NCI-H510A (cell line): ENCODE measurements around the gene CLPTM1L.
"Not testable (repeated sequence)": the region's sequence is repeated elsewhere in the genome, so short reads cannot be mapped to it uniquely, and the experiment has no call there.

Experiments used
- DNase-seq: peaks from one replicate; lab custom pipeline; 2025; lab: John Stamatoyannopoulos, UW

CLPTM1L gene

DNA sequence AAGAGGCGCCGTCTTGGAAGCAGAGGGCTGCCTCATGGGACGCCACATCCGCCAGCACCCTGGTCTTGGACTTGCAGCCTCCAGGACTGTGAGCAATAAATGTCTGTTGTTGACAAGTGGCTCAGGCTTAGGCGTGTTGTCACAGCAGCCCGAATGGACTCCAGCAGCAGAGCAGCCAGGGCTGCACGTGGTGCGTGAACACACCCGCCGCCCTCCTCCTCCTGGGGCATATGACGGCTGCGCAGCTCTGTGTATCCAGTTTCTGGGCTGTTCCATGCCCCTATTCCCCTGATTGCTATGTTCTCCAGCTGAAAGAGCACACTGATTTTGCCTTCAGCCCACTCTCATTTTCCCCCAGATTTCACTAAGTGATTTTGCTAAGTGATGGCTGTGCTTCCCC lies 36.0 kb upstream of the CLPTM1L start:
- DNase-seq, result no peak

DNA sequence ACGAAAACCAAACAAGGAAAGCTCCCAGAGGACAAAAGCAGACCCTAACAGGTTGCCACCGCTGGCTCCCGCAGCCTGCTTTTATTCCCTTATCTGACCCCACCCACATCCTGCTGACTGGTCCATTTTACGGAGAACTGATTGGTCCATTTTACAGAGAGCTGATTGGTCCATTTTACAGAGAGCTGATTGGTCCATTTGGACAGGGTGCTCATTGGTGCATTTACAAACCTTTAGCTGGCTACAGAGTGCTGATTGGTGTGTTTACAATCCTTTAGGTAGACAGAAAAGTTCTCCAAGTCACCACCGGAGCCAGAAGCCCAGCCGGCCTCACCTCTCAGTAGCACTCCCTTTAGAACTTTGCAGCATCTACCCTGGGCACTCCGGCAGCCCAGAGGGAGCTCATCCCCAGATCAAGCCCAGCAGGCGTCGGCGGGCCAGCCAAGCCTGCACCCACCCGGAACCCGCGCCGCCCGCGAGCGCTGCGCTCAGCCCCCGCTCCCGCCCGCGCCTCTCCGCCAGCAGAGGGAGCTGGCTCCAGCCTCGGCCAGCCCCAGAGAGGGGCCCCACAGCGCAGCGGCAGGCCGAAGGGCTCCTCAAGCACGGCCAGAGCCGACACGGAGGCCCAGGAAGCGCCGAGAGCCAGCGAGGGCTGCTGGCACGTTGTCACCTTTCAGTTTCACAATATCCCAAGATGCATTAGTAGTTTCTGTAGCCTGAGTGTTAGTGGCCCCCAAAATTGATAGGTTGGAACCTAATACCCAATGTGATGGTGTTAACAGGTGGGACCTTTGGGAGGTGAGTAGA lies 35.3 kb upstream of the CLPTM1L start:
- DNase-seq, result peak; percentile 46

DNA sequence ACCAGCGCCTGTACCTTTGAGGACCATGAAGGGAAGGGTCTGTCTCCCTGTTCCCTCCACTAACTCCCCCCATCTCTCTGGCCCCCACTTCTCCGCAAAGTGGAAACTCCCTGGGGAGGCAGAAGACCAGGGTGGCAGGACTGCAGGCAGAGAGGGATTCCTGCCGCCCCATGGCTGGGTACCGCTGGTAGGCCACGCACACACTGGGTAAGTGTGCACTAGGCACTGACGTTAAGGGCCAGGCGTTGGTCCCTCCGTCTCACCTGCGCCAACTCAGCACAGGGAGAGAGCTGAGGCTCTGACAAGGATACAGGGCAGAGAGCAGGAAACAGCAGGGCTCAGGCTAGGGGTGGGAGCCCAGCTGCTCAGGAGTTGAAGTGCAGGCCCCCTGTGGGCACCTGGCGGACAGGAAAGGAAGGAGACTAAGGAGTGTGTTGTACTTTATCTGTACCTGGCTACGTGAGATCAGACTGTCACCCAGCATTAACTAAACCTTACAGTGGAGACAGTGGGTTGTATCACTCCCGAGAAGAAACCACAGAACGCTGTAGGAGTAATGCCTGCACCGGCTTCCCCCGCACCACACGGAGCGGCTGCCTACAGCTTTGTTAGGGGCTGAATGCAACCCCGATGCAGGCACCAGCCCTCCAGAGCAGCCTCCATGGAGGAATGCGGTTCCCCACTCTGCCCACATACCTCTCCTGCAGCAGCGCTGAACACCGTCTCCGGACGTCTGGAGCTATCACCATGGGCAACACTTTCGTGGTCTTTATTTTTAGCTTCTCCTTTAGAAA lies 34.2 kb upstream of the CLPTM1L start:
- no peak for DNase-seq

DNA sequence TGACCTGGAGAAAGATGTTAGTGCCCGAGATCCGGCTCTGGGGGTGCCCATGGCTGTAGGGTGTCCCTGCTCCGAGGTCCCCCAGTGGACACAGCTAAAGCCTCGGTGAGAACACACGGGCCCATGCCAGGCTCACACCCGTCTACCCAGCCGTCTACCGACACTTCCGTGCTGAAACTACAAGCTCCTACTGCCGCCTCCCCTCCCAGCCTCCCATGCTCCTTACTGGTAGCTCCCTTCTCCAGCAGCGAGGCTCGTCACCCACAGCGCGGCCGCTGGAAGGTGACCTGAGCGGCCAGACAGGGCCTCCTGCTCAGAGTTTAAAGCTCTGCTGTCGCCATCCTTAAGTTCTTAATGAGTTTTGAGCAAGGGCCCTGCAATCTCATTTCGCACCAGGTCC lies 33.2 kb upstream of the CLPTM1L start:
- no peak for DNase-seq

DNA sequence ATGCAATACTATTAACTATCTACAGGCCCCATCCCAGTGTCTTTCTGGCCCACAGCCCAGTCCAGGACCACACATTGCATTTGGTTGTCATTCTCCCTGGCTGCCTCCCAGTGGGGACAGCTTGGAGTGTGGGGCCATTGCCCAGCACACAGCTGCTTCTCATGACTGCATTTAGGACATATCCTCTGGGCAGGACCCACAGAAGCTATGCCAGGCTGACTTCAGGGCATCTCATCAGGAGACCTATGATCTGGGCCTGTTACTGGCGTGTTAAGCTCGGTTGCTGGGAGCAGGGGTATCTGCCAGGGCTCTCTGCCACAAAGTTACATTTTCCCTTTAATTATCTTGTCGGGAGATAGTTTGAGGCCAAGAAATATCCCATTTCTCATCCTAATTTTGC lies 32.1 kb upstream of the CLPTM1L start:
- no peak for DNase-seq

DNA sequence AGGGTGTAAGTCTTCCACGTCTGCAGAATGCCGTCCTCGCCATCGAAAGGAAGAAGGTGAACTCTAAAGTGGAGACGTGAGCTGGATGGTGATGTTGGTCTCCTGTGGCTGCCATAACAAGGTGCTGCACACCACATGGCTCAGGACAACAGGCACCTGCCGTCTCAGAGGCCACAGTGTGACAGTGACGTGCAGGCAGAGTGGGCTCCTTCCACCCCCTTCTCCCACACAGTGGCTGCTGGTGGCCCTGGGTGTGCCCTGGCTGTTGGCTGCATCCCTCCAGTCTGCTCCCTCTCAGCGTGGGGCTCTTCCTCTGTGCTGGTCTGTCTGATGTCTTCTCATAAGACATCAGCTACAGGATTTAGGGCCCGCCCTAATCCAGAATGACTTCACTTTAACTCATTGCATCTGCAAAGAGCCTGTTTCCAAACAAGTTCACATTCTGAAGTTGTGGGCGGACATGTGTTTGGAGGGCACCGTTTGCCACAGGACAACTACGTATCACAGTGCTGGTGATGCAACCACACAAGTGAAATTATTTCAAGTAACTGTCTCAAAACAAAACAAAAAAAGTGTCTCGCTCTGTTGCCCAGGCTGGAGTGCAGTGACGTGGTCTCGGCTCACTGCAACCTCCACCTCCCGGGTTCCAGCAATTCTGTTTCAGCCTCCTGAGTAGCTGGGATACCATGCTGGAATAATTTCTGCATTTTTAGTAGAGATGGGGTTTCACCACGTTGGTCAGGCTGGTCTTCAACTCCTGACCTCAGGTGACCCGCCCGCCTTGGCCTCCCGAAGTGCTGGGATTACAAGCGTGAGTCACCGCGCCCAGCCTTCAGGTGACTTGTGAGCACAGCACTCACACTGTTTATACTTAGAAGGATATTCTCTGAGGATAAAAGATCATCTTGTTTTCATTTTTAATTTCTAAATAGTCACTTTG lies 31.2 kb upstream of the CLPTM1L start:
- no peak for DNase-seq

DNA sequence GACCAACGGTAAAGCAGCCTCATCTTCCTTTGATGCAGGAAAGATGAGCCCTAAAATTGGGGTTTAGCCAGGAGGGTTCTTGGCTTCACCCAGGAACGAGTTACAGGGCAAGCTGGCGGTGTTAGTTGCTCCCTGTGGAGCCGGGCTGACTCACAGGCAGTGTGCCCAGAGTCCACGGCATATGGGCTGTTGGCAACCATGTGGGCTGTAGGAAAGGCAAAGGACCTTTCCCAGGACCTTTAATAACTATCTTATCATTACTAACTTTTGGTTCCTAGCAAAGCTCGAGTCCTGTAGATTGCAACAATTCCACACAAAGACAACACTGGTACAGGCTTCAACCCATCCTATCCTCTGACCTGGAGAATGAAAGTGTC lies 29.8 kb upstream of the CLPTM1L start:
- no peak for DNase-seq

DNA sequence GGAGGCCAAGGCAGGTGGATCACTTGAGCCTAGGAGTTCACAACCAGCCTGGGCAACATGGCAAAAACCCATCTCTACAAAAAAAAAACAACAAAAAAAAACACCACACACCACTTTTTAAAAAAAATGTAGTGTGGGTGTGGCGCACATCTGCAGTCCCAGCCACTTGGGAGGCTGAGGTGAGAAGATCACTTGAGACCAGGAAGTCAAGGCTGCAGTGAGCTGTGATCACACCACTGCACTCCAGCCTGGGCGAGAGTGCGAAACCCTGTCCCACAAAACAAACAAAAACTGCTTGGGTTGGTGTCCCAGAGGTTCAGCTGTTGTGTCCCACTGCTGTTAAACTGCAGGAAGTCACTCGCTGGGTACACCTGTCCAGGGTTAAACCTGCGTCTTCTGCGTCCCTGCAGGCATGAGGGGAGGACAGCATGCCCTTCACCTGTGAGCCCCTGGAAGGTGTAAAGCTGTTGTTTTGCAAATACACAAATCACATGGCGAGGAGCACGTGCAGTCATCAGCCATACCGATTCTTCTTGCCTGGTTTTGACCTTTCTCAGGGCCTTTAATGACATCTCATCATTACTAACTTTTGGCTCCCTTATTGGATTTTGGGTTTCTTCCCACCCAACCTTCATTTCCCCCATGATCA lies 29.3 kb upstream of the CLPTM1L start:
- DNase-seq, result no peak

DNA sequence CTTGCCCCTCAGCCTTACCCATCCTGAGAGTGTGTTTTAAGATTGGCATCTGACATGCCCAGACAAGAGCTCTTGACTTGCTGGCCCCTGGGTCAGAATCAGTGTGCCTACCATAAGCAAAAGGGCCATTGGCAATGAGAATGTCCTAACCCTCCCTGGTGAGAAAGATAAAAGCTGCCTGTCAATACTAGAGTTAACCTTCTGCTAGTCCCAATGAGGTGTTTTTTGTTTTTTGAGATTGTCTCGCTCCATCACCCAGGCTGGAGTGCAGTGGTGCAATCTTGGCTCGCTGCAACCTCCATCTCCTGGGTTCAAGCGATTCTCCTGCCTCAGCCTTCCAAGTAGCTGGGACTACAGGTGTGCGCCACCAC lies 27.1 kb upstream of the CLPTM1L start:
- not testable (repeated sequence) for DNase-seq

DNA sequence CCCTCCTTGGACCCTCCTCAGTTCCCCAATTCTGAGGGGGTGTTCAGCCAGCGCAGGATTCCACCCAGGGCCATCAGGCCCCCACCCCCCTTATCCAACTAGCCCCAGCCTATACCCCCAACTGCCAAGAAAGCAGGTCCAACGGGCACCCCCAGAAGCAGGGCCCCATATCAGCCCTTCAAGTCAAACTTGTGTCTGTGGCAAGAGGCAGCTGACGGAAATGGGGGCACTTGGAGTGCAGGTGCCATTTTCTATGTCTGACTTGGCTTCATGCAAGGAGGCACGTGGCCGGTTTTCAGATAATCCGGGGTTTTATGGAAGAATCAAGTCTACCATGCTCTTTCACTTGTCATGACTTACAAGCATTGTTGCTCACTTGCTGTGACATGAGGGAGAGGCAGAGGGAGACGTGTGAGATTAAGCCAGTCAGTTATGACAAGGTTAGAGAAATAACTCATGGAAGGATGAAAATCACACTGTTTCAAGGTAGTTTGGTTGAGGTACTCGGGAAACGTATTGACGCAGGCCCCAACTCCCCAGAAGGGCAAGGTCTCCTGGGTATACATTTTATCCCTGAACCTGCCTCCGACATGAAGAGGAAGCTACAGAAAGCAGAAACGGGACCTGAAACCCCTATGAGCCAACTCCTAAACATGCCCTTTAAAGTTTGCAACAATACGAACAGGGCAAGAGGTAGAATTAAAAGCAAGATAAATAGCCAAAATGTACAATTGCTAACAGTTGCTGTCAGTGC lies 26.5 kb upstream of the CLPTM1L start:
- no peak for DNase-seq

DNA sequence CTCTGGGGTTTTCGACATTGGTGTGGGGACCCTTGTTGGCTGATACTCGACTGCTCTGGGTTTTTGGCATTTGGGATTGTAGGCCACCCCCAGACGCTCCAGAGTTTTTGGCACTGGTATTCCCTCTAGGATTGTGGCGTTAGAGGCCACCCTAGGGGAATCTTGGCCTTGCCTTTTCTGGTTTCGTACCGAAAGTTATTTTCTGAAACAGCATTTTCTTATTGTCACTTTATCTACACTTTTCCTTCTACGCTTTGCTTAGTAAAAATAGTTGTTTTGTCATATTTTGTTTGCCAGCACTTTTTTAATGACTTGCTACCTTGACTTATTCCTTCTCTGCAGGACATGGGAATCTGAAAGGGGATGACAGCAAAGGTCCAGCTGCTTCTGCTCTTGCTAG lies 25.1 kb upstream of the CLPTM1L start:
- DNase-seq, result no peak

DNA sequence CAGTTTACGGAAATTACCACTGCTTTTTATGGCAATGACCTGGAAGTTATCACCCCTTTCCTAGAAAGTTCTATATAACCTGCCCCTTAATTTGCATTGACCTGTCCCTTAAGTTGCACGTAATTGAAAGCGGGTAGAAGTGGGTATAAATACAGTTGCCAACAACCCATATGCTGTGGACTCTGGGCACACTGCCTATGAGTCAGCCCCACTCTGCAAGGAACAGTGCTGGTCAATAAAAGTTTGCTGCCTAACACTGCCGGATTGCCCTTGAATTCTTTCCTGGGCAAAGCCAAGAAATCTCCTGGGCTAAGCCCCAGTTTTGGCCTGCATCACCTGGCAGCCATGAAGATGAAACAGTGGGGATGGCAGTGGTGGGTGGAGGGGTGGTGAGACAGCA lies 23.9 kb upstream of the CLPTM1L start:
- no peak for DNase-seq

DNA sequence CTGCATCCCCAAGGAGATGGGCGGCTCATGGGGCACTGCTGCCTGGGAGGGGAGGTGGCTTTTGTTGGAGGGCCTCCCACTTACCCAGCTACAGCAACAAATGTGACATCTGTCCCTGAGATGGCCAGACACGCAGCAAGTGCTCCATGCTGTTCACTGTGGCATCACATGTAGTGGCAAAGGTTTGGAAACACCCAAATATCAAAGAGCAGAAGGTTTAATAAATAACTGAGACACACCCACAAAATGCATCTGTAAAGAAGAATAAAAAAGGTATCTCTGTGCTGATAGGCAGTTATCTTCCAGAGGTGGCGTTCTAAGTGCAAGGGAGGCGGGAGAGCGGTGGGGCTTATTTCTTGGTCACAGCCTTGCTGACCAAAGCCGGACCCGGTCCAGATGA lies 23.3 kb upstream of the CLPTM1L start:
- DNase-seq, result no peak

DNA sequence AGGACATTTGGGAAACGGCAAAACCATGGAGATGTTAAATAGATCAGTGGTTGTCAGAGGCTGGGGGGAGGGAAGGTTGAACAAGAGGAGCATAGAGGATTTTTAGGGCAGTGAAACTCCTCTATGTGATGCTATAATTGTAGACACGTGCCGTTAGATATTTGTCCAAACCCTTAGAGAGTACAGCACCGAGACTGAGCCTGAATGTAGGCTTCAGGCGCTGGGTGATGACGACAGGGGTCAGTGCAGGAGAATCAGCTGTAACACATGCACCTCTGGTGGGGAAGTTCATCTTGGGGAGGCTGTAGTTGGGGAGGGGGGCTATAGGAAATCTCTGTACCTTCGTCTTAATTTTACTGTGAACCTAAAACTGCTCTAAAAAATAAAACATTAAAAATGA lies 22.2 kb upstream of the CLPTM1L start:
- DNase-seq, result no peak

DNA sequence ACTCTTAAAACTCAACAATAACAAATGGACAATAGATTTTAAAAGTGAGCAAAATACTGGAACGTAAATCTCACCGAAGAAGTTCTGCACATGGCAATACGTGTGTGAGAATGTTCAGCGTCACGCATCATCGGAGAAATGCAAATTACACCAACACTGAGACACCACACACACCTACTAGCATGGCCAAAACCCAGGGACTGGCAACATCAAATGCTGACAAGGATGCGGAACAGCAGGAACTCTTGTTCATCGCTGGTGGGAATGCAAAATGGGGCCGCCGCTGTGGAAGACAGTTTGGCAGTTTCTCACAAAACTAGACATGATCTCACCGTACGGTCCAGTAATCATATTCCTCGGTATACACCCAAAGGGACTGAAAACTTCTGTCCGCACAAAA lies 21.6 kb upstream of the CLPTM1L start:
- no peak for DNase-seq

DNA sequence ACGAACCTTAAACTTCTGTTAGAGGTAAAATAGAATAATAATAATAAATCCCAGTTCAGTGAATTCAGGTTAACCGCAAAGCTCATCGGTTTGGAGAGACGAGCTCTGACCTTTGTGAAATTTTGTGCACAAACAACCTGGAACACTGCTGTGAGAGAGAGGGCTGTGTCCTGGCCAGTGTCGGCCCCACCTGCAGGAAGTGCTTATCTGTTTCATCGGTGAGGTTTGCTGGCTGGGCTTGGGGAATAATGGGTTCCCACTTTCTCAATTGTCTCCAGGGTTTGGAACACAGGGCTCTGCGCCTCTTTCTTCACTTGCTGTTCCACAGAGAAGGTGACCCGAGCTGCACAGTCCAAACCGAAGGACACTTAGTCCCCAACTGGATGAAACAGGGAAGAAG lies 19.3 kb upstream of the CLPTM1L start:
- no peak for DNase-seq

DNA sequence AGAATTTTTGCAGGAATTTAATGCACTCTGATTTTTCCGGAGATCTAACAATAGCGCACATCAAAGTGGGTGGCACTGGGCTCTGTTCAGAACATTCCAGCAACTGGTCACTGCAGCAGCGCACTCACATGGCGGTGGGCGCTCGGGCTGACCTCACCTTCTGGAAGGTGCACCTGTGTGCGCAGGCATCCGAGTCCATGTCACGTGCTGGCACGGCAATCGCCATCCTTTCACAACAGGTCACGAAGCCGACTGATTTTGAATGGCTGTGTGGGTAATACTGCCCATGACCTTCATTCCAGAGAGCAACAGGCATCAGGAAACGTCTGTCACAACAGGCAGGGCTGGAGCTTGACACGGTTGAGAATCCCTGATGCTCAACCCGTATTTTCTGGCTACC lies 18.7 kb upstream of the CLPTM1L start:
- DNase-seq, result no peak

DNA sequence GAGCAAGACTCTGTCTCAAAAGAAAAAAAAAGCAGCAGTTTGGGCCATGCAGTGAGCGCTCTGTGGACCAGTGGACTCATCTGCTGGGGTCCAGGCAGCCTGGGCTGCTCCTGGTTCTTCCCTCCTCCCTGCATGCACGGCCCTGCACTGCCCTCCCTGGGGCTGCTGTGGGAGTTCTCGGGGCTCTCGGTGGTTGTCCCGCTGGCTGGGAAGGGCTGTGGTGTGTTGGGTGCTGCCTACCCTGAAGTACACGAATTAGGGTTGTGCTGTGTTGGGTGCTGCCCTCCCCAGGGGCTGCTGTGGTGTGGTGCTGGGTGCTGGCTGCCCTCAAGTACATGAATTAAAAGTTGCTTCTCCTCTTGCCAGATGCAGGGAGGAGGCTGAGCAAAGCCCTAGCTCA lies 18.3 kb upstream of the CLPTM1L start:
- DNase-seq, result no peak

DNA sequence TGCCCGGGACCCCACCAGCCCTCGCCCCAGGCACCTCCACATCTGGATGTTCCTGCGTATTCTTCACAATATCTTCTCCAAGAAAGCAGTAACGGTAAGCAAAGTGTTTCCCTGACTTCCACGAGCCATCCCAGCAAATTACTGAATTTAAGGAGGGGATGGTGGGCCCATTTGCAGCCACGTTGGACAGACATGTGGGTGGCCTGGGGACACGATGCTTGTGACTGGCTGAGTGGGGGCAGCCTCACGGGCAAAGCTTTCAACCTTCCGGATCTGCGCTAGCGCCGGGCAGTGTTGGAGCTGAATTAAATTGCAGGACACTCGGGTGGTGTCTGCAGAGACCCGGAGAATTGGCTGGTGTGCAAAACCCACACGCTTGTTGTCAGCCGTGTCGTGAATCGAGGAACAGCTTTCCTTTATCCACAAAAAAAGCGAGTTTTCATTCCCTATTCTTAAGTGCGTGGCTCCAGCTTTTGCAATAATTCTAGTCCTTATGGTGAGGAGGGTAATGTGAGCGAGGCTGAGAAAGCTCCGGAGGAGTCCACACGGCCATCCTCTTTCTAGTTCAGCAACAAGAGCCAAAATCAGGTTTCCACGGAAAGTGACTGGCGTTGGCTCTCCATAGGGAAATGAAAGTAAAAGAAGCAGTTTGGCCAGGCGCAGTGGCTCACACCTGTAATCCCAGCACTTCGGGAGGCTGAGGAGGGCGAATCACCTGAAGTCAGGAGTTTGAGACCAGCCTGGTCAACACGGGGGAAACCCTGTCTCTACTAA lies 17.5 kb upstream of the CLPTM1L start:
- DNase-seq, result no peak

DNA sequence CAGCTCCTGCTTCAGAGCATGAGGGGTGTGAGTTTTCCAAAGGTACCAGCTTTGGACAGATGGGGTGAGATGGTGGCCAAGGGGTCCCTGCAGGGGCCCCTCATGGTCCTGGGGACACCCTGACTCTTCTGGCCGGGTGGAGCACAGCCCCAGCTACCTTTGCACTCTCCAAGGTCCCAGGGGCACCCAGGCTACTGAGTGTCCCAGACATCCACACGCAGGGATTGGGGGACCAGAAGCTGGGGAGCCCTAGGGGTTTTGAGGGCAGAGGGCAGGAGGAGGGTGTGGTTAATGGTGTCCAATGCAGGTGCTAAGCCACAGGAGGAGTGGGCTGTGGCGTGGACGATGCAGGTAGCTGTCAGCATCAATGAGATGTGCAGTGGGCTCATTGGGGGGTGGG lies 16.0 kb upstream of the CLPTM1L start:
- no peak for DNase-seq

DNA sequence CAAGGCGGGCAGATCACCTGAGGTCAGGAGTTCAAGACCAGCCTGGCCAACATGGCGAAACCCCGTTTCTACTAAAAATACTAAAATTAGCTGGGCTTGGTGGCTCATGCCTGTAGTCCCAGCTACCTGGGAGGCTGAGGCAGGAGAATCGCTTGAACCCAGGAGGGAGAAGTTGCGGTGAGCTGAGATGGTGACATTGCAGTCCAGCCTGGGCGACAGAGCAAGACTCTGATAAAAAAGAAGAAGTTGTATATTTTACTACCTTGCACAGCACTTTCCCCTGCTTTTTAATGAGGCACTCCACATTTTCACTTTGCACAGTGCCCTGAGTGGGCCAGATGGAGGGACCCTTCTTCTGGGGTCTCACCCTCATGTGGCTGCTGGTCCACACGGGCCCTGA lies 15.5 kb upstream of the CLPTM1L start:
- DNase-seq, result not testable (repeated sequence)
